Small intestine (tissue), 7 donors: ENCODE results near the gene NPTX1. TPM values are rescaled to one million over a fixed set of nuclear protein-coding genes. Genes with fewer than 3 reads are reported as not detected.

ENCODE experiments used
- DNase-seq, 2 donors: peaks; one replicate each; pipeline versions ENCODE4 v3.0.0 to v3.0.0-alpha.2; 2013
- FAIRE-seq: peaks from 2 replicates; lab custom pipeline; 2012; peaks lifted over from hg19 to GRCh38; lab: Jason Lieb, UNC
- H3K27ac ChIP-seq, 3 donors: one replicate each; pipeline ENCODE4 v1.5.1; 2013; ENCODE audit warnings: low read length in 2 of 3, mild to moderate bottlenecking in 2 of 3, control low read depth in 1 of 3, inconsistent platforms in 1 of 3, low read depth in 1 of 3, moderate library complexity in 1 of 3
- H3K27me3 ChIP-seq, 3 donors: one replicate each; pipeline ENCODE4 v1.6.1; 2013; ENCODE audit warnings: low read length in 3 of 3, inconsistent platforms in 1 of 3; ENCODE audit not compliant: control insufficient read depth in 3 of 3, insufficient read depth in 3 of 3
- H3K36me3 ChIP-seq, 3 donors: one replicate each; pipeline ENCODE4 v1.6.1; 2013; ENCODE audit warnings: low read length in 3 of 3, inconsistent platforms in 1 of 3, low read depth in 1 of 3, mild to moderate bottlenecking in 1 of 3, moderate library complexity in 1 of 3; ENCODE audit not compliant: control insufficient read depth in 3 of 3, insufficient read depth in 2 of 3
- H3K4me1 ChIP-seq, 3 donors: one replicate each; pipeline ENCODE4 v1.6.1; 2013; ENCODE audit warnings: low read length in 2 of 3, inconsistent platforms in 1 of 3, low read depth in 1 of 3, mild to moderate bottlenecking in 1 of 3, moderate library complexity in 1 of 3; ENCODE audit not compliant: control insufficient read depth in 3 of 3, insufficient read depth in 2 of 3
- H3K4me3 ChIP-seq, 3 donors: one replicate each; pipeline ENCODE4 v1.5.1; 2013; ENCODE audit warnings: low read length in 3 of 3, control low read depth in 1 of 3, inconsistent platforms in 1 of 3, low read depth in 1 of 3, mild to moderate bottlenecking in 1 of 3, moderate library complexity in 1 of 3
- H3K9me3 ChIP-seq, 2 donors: one replicate each; pipeline ENCODE4 v1.6.1; 2013; ENCODE audit warnings: low read depth in 1 of 2, low read length in 1 of 2; ENCODE audit not compliant: control insufficient read depth in 2 of 2, insufficient read depth in 1 of 2
- WGBS, 3 donors: extraction: QIAGEN DNeasy Blood & Tissue Kit; methylation state at CpG; one replicate each; pipeline ENCODE4 v1.1.7; 2013; 5-methylcytosine and 5-hydroxymethylcytosine counted together
- polyA plus RNA-seq, 4 donors: library from polyadenylated mRNA; stranded (reverse) in 3 of 4; unstranded in 1 of 4; fragments of 200-250 nt in 3 of 4; fragments of 120-200 nt in 1 of 4; gene quantifications; one replicate each; pipeline versions ENCODE4 v1.2.1 to v1.2.3, GENCODE V29; 2013
- donor health status: healthy with polysubstance abuse.
- donor health status: control.
- donor health status: control.
- donor health status: Bipolar disorder and iron deficiency.
- donor health status: healthy.

NPTX1 gene
- polyA plus RNA-seq, 4 donors = 0.15 to 0.39 TPM; not detected in 2

- H3K4me3 ChIP-seq = no peak overlapping the region
- 48 to 57% (median 50%) methylated on average over 9 of the region's 9 CpGs for WGBS, 3 donors
- H3K27me3 ChIP-seq = peaks cover 17 to 78% (median 44%) of the 10 kb centered on the region in 3 donors
- H3K9me3 ChIP-seq = no peaks in the 10 kb centered on the region
- H3K27ac ChIP-seq = no peak overlapping the region
- FAIRE-seq = no peak
- no peaks in the 10 kb centered on the region for H3K36me3 ChIP-seq
- peaks cover 0 to 11% (median 7%) of the 10 kb centered on the region in 3 donors for H3K4me1 ChIP-seq
- DNase-seq = no peak
Measured at GRCh38 chr17:80479246-80479566, 2.8 kb upstream of the NPTX1 start.

- no peaks in the 10 kb centered on the region for H3K36me3 ChIP-seq
- DNase-seq (no peak), FAIRE-seq (no peak)
- peaks cover 18 to 83% (median 49%) of the 10 kb centered on the region in 3 donors for H3K27me3 ChIP-seq
- H3K27ac ChIP-seq = no peak overlapping the region
- peak overlapping the region in 1 of 3 donors; percentile 21 for H3K4me3 ChIP-seq
- 6% methylated on average over 43 to 51 of the region's 51 CpGs for WGBS, 3 donors
- no peaks in the 10 kb centered on the region for H3K9me3 ChIP-seq
- peaks cover 0 to 11% (median 7%) of the 10 kb centered on the region in 3 donors for H3K4me1 ChIP-seq
Measured at GRCh38 chr17:80478487-80479245, 2.3 kb upstream of the NPTX1 start.

GRCh38 chr17:80477647-80478478 lies 1.5 kb upstream of the NPTX1 start:
- no peaks in the 10 kb centered on the region for H3K36me3 ChIP-seq
- WGBS, 3 donors = 3 to 5% (median 4%) methylated on average over 74 to 103 of the region's 103 CpGs
- peaks cover 0 to 11% (median 7%) of the 10 kb centered on the region in 3 donors for H3K4me1 ChIP-seq
- DNase-seq (peak in 1 of 2 donors; percentile 53), FAIRE-seq (no peak)
- peak overlapping the region in 1 of 3 donors; percentile 21 for H3K4me3 ChIP-seq
- H3K27me3 ChIP-seq = peaks cover 22 to 86% (median 51%) of the 10 kb centered on the region in 3 donors
- no peaks in the 10 kb centered on the region for H3K9me3 ChIP-seq
- no peak overlapping the region for H3K27ac ChIP-seq

- FAIRE-seq (no peak), DNase-seq (no peak)
- H3K27me3 ChIP-seq = peaks cover 22 to 86% (median 51%) of the 10 kb centered on the region in 3 donors
- WGBS, 3 donors = 1 to 3% (median 2%) methylated on average over 50 to 84 of the region's 84 CpGs
- peaks cover 0 to 11% (median 7%) of the 10 kb centered on the region in 3 donors for H3K4me1 ChIP-seq
- H3K36me3 ChIP-seq = no peaks in the 10 kb centered on the region
- no peaks in the 10 kb centered on the region for H3K9me3 ChIP-seq
- H3K4me3 ChIP-seq = peak overlapping the region in 1 of 3 donors; percentile 41
- no peak overlapping the region for H3K27ac ChIP-seq
Measured at GRCh38 chr17:80476877-80477646, 655 bp upstream of the NPTX1 start.

- FAIRE-seq = no peak
Measured at GRCh38 chr17:80474961-80475909, 1.2 kb downstream of the NPTX1 start.

GRCh38 chr17:80474231-80474960 lies 2.0 kb downstream of the NPTX1 start:
- no peak overlapping the region for H3K4me3 ChIP-seq
- no peak overlapping the region for H3K27ac ChIP-seq
- H3K4me1 ChIP-seq = peaks cover 0 to 7% (median 4%) of the 10 kb centered on the region in 3 donors
- H3K9me3 ChIP-seq = no peaks in the 10 kb centered on the region
- FAIRE-seq (no peak), DNase-seq (no peak)
- 12 to 18% (median 13%) methylated on average over 16 of the region's 16 CpGs for WGBS, 3 donors
- peaks cover 22 to 86% (median 49%) of the 10 kb centered on the region in 3 donors for H3K27me3 ChIP-seq
- H3K36me3 ChIP-seq = no peaks in the 10 kb centered on the region

More at GRCh38 chr17:80474961-80475909, 1.2 kb downstream of the NPTX1 start:
- WGBS, 3 donors = 4 to 5% (median 5%) methylated on average over 48 to 55 of the region's 55 CpGs
- Histone ChIP-seq H3K4me1 (peaks cover 0 to 7% (median 4%) of the 10 kb centered on the region in 3 donors), H3K9me3 (no peaks in the 10 kb centered on the region), H3K27ac (no peak overlapping the region), H3K36me3 (no peaks in the 10 kb centered on the region), H3K4me3 (no peak overlapping the region), H3K27me3 (peaks cover 22 to 86% (median 54%) of the 10 kb centered on the region in 3 donors)
- no peak for DNase-seq

GRCh38 chr17:80473701-80474100 lies 2.7 kb downstream of the NPTX1 start:
- H3K27me3 ChIP-seq = peaks cover 18 to 86% (median 46%) of the 10 kb centered on the region in 3 donors
- H3K36me3 ChIP-seq = no peaks in the 10 kb centered on the region
- no peak for FAIRE-seq
- no peak overlapping the region for H3K4me3 ChIP-seq
- H3K4me1 ChIP-seq = peaks cover 0 to 7% (median 4%) of the 10 kb centered on the region in 3 donors
- WGBS, 3 donors = 28 to 52% (median 52%) methylated on average over 7 of the region's 7 CpGs
- no peak for DNase-seq
- no peaks in the 10 kb centered on the region for H3K9me3 ChIP-seq
- H3K27ac ChIP-seq = no peak overlapping the region
